HG02981 (cell line): ENCODE data around the gene LZTR1.

Experiments
- ATAC-seq: cut with Tn5 transposase; IDR thresholded peaks from one replicate; pipeline ENCODE4 v1.9.1; 2021; ENCODE audit warnings: mild to moderate bottlenecking, moderate library complexity; ENCODE audit not compliant: unreplicated experiment

The LZTR1 gene

DNA sequence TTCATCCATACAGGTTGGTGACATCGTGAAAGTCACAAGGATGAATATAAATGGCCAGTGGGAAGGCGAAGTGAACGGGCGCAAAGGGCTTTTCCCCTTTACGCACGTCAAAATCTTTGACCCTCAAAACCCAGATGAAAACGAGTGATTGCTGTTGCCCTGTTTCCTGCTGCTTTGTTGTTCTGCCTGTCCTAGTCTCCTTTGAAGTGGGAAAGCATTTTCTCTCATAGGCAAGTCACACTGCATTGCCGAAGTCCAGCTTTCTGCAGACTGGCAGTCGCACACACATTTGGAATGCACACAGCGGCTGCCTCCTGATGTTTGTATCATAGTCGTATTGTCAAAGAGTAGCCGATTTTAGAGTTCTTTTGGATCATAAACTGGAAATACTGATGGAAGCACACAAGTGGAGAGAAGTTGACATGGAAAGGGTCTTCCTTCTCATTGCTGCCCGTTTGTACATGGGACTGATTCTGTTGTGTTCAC lies 32.4 kb upstream of the LZTR1 start:
- ATAC-seq: no peak

DNA sequence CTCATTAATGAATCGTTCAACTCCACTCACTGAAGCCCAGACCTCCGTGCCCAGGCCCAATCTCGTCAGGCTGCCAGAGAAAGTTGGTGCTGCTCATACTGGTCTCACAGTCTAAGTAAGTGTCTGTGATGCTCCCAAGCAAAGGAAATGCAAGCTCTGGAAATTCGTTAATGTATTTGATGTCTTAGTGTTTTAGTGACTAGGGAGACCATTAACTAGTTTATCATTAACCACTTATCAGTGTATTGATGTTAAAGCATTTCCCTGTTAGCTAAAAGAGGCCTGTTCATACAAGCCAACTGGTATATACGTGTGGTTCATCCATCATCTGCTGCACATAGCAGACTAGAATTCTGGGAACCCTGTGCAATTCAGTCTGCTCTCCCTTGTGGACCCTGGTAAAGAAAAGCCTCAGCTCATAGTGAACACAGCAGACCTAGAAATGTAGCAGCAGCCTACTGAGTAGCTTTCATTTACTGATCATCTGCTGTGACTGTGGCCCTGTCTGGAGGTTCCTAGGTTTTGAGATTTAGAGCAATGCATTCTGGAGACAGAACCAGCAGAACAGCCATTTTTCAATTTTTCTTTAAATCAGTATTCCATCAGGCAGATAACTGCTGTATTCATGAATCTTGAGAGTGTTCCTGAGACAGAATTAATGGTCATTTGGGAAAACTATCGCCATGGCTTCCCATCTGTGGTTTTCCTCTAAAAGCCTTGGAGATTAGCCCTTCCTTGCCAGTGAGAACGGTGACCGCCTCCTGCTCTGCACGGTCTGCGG lies 30.8 kb upstream of the LZTR1 start:
- ATAC-seq: no peak

DNA sequence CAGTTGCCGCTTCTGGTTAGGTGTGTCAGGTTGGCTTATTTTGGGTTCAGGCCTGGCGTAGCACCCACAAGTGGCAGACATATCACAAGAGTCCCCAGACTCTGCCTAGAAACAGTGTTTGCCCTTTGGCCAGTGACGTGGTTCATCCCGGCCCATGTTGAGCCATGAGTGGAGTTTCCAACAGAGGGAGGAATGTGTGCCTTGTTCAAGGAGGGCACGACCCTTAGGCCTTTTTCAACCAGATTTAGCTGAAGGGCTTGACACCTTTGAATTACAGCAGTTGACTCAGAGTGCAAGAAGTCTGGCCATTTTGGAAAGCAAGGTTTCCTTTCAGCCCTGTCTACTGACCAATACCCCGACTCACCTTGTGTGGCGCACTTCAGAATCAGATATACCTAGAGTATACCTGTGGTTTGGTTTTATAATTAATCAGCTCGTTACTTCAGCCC lies 30.1 kb upstream of the LZTR1 start:
- ATAC-seq: no peak

DNA sequence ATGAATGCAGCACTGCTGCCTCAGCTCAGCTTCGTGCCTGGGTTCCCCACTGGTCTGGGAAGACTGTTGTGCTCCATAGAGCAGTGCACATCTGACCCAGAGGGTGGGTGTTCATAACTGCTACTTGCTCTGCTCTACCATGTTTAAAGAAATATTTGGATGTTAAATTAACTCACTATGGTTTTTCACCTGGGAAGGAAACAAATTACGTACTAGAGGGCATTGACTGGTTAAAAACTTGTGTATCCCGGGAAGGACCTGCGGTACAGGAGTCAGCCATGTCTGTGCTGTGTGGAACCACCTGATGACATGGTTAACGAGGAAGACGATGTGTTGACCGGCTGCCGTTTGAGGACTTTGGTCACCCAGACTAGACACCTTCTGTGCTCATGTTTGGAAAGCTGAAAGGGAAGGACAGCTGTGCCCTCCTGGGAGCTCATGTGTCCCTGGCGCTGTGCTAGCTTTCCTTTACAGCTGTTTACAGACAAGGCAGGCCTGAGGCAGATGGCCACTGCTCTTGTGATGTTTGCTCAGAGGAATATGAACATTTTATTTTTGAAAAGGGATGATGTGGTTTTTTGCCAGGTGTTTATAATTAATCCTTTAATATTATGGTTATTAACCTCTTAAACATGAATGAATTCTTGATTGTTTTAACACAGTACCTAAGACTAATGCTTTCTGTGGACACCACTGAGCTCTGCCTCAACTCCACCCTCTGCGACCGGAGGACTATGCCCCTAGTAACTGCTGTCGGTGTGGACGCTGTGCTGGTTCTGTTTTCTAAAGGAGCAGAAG lies 29.4 kb upstream of the LZTR1 start:
- no peak for ATAC-seq

DNA sequence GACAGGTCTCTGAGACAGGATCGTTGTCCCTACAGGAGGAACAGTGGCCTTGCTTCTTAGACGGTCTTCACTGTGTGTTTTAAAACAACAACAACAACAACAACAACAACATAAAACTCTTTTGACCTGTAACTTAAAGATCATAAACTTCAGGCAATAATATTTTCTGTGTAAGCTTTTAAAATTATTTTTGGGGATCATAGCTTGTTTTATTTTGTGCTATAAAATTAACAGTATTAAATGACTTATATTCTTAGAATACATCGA lies 28.8 kb upstream of the LZTR1 start:
- ATAC-seq: no peak

DNA sequence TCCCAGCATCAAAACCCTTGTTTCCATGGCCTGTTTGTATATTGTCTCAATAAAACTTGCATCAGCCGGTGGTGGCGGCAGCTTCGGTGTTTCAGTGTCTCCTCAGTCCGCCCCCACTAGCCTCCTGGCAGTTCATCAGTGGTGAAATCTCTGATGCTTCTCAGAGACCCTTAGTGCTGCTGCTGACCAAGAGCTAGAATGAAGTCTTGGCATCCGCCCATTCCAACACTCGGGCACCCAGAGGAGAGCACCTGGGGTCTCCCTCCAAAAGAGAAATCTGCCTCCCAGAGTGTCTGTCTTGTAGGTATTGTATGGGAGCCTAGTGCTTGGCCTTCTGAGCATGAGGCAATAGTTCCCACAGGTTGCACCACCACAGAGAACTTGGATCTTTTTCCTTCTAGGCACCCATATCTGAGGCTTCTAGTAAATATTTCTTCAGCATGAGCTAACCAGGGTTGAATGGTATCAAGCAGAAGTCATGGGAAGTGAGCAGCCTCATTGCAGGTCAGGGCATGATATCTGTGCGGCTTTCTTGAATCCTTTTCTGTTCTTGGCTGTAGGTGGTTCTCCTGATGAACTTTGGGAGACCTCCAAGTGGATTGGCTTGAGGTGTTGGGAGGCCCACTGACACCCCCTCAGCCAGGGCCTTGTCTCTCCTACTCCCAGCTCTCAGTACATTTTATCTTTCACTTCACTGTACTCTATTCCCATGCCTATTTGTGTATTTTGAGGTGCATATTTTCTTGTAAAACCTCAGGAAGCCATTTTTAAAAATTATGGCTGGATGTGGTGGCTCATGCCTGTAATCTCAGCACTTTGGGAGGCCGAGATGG lies 28.2 kb upstream of the LZTR1 start:
- no peak for ATAC-seq

DNA sequence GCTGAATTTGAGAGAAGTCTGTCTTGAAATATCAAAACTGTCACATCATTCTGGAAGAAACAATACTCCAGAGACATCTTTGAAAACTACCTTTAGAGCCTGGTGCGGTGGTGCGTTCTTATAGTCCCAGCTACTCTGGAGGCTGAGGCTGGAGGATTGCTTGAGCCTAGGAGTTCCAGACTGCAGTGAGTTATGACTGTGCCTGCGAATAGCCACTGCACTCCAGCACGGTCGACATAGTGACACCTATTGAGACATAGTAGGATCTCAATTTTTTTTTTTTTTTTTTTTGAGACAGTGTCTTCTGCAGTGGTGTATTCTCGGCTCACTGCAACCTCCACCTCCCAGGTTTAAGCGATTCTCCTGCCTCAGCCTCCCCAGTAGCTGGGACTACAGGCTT lies 26.5 kb upstream of the LZTR1 start:
- ATAC-seq: no peak

DNA sequence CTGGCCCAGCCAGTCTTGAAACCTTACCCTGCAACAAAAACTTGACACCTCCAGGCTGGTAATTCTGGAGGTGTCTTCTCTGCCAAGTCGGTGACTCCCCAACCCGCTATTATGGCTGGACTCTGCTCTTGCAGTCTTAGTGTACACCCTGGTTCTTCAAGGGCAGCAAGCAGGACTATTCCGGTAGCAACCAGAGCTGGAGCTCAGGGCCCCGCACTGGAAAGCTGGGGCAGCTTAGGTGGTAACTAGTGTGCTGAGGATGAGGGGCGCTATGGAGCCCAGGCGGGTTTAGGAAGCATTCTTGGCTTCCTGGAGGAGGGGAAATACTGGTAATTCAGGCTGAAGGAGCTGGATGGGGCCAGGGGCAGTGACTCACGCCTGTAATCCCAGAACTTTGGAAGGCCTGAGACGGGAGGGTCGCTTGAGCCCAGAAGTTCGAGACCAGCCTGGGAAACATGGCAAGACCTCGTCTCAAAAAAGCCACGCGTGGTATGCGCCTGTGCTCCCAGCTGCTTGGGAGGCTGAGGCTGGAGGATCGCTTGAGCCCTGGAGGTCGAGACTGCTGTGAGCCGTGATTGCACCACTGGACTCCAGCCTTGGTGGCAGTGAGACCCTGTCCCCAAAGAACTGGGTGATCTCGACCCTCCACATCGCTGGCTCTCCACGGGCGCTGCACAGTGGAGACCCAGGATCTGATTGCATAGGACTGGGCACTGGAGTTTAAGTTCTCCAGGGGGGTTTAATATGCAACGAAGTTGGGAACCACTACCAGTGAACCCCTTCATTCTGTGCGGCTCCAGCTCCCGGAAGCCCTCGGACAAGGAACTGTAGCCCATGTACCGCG lies 25.6 kb upstream of the LZTR1 start:
- ATAC-seq: no peak

DNA sequence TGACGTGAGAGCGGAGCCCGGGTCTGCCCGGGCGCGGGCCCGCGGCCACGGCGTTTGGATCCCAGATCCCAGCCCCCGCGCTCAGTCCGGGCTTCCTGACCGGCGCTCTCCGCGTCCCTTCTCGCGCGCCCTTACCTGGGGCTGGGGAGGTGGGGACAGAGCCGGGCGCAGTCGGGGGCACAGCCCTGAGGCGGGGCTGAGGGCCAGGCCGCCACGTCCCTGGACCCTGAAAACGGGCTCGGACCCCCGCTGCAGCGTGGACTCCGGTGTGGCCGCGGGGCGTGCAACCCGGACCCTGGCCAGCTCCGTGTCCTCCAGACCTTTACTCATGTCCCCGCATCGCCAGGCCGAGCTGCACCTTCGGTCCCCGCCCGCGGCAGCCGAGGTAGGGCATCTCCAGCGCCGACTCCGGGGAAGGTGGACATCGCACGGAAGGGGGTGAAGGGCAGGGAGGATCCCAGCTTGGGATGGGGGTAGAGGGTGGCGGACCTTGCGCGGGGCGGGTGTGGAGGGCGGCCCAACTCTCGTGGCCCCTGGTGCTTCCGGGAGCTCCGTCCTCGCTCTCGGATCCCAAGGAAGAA lies 24.9 kb upstream of the LZTR1 start:
- no peak for ATAC-seq

DNA sequence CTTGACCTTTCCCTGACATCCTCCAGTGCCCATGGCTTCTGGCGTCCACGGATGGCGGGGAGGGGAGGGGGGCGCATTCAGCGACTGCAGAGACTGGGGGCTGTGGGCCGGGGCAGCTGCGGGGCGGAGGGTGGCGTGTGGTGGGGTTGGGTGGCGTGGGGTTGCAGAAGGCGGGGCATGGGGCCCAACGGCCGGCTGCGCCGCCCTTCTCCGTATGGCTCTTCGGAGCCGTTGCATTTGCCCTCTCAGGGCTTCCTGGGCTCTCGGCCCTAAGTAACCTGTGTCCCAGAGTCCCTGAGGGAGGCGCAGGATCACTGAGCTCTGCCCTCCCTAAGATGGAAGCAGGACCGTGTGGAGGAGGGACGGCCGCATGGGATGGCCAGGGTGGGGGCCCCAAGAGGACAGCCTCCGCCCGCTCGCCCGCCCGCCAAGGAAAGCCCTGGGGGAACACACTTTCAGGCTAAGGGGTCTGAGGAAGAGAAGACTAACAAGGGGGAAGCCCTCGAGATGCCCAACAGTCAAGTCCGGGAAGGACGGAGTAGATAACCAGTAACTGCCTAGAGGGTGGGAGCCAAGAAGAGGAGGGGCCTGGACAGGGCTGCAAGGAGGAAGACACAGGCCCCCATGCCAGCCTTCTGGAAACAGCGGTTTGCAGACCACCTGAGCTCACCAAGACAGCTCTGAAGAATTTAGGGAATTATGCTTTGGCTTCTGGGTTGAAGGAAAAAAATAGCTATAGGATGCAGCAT lies 24.2 kb upstream of the LZTR1 start:
- ATAC-seq: no peak

DNA sequence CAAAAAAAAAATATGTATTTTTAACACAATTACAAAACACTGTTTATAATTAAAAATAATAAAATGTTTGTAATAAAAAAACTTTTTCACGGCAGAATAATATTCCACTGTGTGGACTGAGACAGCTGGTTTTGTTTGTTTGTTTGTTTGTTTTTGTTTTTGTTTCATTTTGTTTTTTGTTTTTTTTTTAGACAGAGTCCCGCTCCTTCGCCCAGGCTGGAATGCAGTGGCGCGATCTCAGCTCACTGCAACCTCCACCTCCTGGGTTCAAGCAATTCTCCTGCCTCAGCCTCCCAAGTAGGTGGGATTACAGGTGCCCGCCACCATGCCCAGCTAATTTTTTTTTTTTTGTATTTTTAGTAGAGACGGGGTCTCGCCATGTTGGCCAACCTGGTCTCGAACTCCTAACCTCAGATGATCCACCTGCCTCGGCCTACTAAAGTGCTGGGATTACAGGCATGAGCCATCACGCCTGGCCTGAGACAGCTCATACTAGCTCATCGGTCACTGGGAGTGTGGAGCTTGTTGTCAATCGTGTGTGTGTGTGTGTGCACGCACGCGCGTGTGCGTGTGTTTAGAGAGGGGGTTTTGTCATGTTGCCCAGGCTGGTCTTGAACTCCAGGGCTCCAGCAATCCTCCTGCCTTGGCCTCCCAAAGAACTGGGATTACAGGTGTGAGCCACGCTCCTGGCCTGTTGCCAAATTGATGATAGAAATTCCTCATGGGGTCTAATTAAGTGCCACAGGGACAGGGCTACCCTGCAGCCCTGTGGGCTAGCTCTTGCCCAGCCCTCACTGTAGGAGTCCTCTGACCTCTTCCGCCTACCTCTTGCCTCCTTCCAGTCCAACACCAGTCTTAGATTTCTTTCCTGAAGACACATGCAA lies 22.3 kb upstream of the LZTR1 start:
- ATAC-seq: no peak

DNA sequence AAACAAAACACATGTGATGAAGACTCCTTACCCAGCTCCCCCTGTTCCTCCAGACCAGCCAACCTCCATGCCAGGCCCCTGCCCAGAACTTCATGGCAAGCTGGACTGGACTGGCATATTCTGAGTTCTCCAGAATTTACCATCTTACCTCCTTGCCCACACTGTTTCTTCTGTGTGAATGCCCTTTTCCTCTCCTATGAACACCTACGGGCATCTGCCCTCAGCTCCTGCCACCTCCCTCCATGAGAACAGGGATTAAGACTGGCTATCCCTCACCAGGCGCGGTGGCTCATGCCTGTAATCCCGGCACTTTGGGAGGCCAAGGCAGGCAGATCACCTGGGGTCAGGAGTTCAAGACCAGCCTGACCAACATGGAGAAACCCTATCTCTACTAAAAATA lies 21.5 kb upstream of the LZTR1 start:
- no peak for ATAC-seq

DNA sequence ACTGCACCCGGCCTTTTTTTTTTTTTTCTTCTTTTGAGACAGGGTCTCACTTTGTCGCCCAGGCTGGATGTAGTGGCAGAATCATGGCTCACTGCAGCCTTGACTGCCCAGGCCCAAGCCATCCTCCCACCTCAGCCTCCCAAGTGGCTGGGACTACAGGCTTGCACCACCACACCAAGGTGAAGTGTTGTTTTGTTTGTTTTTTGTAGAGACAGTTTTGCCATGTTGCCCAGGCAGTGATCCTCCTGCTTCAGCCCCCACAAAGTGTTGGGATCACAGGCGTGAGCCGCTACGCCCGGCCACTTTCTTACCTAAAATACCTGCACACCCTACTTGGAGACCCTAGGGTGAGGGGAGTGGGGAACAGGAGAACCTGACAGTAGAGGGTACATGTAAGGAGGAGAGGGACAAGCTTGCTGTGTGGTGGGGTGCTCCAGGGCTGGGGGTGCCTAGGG lies 19.6 kb upstream of the LZTR1 start:
- ATAC-seq: no peak

DNA sequence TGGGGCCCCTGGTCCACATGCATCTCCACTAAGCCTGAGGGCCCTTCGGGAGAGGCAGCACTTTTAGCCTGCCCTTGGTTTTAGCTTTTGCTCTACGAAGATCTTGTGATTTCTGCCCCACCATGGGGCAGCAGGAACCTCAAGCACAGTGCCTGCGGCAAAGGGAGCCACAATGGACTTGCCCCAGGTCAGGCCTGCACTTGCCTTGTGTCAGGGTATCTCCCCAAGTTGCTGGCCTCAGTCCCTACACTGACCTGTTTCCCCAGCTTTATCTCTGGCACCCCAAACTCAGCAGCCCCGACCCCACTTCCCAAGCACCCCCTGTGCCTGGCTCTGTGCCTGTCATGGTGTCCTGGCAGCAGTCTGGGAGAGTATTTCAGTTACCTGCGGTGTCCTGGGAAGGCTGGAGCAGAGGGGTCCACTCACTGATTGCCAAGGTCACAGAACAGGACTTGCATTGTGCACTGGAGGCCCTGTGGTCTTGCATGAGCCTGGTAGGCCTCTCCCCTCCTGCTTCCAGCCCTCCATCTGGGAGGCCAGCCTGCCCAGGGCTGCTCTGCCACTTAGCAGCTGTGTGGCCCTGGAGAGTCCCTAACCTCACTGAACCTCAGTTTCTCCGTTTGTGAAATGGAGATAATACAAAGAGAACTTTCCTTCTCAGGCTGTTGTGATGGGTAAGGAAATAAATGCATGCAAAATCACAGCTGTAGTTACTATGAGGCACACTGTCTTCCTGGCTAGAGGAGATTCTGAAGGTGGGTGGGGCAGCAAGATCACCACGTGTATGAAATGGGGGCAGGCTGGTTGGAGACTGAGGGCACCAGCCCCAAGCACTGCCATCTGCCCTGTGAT lies 18.7 kb upstream of the LZTR1 start:
- ATAC-seq: no peak

DNA sequence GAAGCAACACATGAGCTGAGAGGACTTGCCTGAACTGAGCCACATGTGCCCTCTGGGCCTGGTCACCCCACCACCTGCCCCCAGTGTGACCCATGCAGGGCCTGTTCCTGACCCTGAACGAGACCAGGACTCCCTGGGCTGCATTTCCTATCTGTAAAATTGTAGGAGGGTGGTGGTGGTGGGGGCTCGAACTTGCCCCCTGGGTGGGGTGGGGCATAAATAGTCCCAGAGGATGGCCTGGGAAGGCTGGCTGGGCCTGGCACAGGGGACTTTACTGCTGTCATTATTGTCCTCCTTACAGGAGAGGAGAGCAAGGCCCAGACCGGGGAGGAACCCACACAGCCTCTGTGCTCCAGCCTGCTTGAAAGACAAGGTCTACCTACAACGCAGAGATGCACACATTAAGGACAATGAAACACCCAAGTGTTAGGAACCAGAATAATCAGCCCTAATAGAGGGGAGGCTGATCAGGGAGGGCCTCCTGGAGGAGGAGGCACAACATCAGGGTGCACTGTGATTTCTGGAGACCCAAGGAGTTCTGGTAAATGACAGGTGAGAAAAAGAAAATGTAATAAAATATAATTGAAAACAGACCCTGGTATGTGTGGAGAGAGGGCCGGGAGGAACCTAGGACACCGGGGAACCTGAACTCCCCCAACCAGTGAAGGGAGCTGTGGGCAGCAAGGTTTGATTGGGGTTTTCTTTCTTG lies 17.9 kb upstream of the LZTR1 start:
- ATAC-seq: no peak

DNA sequence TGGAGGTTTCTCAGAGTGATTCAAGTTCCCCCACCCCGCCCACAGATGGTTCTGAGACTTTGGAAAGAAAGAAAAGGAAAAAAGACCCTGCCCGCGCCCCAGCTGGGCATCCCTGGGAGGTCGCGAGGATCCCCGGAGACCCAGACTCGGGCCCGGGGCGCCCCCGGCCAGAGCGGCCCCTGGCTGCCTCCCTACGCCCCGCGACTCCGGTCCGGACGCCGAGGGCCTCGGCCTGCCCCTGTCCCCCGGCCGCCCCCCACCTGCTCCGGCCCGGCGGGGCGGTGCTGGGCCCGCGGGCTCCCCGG lies 17.3 kb upstream of the LZTR1 start:
- ATAC-seq: no peak
